K562 (cell line): ENCODE results near the gene OR6V1.

ENCODE experiments used
- KDM1A ChIP-seq, 2 experiments: fragments of 450-650 bp; IDR thresholded peaks; 2 replicates each; pipeline ENCODE4 v1.6.1; 2016; ENCODE audit warnings: mild to moderate bottlenecking in 2 of 2
- NRF1 ChIP-seq, 2 experiments: fragments of 450-650 bp; IDR thresholded peaks in 1 of 2; conservative IDR thresholded peaks in 1 of 2; 2 replicates each; pipeline ENCODE4 v1.6.1; 2014; ENCODE audit warnings: mild to moderate bottlenecking in 2 of 2
- ZNF133 ChIP-seq: fragments of 250-450 bp; sonication (Bioruptor Pico); IDR thresholded peaks from 2 replicates; pipeline ENCODE4 v1.4.0; 2020; ENCODE audit warnings: mild to moderate bottlenecking
- TF ChIP-seq, protein P1 (sequence below): fragments of 250-450 bp; sonication (Bioruptor Pico); IDR thresholded peaks from 2 replicates; pipeline ENCODE4 v1.9.0; 2021; ENCODE audit warnings: mild to moderate bottlenecking, inconsistent platforms
- TF ChIP-seq, protein P2 (sequence below): sonication (generic); formaldehyde crosslinking; IDR thresholded peaks from 2 replicates; pipeline ENCODE4 v1.8.1; 2023; ENCODE audit warnings: mild to moderate bottlenecking, missing genetic modification reagents

DNA sequence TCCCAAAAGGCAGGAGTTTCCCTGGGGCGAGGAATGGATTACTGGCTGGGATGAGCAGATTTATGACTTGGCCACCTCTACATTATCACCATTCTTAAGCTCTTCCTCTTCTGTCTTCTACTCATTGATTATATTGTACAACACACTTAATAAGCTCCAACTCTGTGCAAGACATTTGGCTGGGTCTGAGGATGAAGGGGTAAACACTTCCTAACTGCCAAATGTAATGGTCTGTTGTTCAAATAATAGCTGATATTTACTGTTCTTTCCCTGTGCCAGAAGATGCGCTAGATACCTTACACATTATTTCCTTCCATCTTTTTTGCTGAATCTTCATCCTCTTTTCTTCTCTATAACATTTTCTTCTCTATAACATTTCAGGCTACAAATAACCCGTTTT lies 11.6 kb downstream of the OR6V1 start:
- no peak for TF ChIP-seq NRF1 (conservative IDR thresholded peaks at IDR 0.05 in 1 of 2, IDR thresholded peaks at IDR 0.05 in 1 of 2)
- no peak for TF ChIP-seq ZNF133 (CRISPR knock-in tag)
- TF ChIP-seq, protein P1, sequence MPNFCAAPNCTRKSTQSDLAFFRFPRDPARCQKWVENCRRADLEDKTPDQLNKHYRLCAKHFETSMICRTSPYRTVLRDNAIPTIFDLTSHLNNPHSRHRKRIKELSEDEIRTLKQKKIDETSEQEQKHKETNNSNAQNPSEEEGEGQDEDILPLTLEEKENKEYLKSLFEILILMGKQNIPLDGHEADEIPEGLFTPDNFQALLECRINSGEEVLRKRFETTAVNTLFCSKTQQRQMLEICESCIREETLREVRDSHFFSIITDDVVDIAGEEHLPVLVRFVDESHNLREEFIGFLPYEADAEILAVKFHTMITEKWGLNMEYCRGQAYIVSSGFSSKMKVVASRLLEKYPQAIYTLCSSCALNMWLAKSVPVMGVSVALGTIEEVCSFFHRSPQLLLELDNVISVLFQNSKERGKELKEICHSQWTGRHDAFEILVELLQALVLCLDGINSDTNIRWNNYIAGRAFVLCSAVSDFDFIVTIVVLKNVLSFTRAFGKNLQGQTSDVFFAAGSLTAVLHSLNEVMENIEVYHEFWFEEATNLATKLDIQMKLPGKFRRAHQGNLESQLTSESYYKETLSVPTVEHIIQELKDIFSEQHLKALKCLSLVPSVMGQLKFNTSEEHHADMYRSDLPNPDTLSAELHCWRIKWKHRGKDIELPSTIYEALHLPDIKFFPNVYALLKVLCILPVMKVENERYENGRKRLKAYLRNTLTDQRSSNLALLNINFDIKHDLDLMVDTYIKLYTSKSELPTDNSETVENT (CRISPR knock-in tag), result no peak
- TF ChIP-seq, protein P2, sequence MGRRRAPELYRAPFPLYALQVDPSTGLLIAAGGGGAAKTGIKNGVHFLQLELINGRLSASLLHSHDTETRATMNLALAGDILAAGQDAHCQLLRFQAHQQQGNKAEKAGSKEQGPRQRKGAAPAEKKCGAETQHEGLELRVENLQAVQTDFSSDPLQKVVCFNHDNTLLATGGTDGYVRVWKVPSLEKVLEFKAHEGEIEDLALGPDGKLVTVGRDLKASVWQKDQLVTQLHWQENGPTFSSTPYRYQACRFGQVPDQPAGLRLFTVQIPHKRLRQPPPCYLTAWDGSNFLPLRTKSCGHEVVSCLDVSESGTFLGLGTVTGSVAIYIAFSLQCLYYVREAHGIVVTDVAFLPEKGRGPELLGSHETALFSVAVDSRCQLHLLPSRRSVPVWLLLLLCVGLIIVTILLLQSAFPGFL (CRISPR knock-in tag), result no peak
- TF ChIP-seq KDM1A (IDR thresholded peaks at IDR 0.05), result no peak
